ENCODE results near the gene PLPP4.

GRCh38 chr10:120483651-120484301, 26.7 kb downstream of the PLPP4 start:
- no peak for TF ChIP-seq CTCF (IDR thresholded peaks at IDR 0.05)
- no peak for TF ChIP-seq POLR2AphosphoS5 (IDR thresholded peaks at IDR 0.05)
- no peak for TF ChIP-seq POLR2A (IDR thresholded peaks at IDR 0.05)

All from upper lobe of left lung (tissue), 4 donors.